ENCODE measurements around the gene BRD3.

DNA sequence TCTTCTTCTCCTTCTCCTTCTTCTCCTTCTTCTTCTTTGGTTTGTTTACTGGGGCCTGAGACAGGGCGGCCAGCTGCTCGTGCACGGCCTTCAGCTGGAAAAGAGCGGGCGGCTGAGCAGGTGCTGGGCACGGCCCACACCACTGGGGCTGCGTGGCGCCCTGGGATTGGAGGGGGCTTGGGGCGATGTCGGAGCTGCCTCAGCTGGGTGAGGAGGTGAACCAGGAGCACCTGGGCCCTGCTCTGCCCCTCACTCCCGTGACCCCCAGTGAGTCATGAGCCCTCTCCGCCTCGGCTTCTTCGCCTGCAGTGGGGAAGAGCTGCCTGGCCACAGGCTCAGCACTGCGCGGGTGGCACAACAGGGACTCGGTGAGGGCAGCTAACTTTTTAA, 27.7 kb downstream of the BRD3 start:
- TF ChIP-seq, protein P1, sequence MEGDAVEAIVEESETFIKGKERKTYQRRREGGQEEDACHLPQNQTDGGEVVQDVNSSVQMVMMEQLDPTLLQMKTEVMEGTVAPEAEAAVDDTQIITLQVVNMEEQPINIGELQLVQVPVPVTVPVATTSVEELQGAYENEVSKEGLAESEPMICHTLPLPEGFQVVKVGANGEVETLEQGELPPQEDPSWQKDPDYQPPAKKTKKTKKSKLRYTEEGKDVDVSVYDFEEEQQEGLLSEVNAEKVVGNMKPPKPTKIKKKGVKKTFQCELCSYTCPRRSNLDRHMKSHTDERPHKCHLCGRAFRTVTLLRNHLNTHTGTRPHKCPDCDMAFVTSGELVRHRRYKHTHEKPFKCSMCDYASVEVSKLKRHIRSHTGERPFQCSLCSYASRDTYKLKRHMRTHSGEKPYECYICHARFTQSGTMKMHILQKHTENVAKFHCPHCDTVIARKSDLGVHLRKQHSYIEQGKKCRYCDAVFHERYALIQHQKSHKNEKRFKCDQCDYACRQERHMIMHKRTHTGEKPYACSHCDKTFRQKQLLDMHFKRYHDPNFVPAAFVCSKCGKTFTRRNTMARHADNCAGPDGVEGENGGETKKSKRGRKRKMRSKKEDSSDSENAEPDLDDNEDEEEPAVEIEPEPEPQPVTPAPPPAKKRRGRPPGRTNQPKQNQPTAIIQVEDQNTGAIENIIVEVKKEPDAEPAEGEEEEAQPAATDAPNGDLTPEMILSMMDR (conservative IDR thresholded peaks at IDR 0.05; ENCODE audit: low read length) = no peak
- no peak for TF ChIP-seq EZH2phosphoT487 (IDR thresholded peaks at IDR 0.05; ENCODE audit: borderline replicate concordance, low read depth, low read length)
